A549 (cell line): ENCODE measurements around the gene GALNTL6. TPM values are rescaled to one million over a fixed set of nuclear protein-coding genes. Genes with fewer than 3 reads are reported as not detected.

Experiments used
- ATAC-seq, 2 experiments: fragments of 200-7000 bp in 1 of 2; fragments of >200 bp in 1 of 2; cut with Nextera tagmentation in 1 of 2; cut with Tn5 transposase in 1 of 2; 3 replicates each; pipeline versions ENCODE4 v1.8.0 to v1.9.1; 2018 to 2020; ENCODE audit warnings: mild to moderate bottlenecking in 1 of 2, moderate library complexity in 1 of 2
- CTCF ChIA-PET: fragments of 300-600 bp; sonication (Branson Sonifier 250); formaldehyde crosslinking; extraction: SDS; loops from one replicate; lab custom pipeline; 2021; ENCODE audit warnings: antibody characterized with exemption, inconsistent platforms; lab: Yijun Ruan, JAX
- POLR2A ChIA-PET: fragments of 350-600 bp; formaldehyde crosslinking; extraction: SDS; loops from one replicate; lab custom pipeline; 2021; ENCODE audit warnings: antibody characterized with exemption, inconsistent platforms; lab: Yijun Ruan, JAX
- DNase-seq, 2 experiments: peaks; one replicate each; pipeline versions ENCODE4 v3.0.0 to v3.0.0-alpha.2; 2011 to 2016; ENCODE audit warnings: low read depth in 1 of 2, low spot score in 1 of 2
- FAIRE-seq: peaks from 2 replicates; lab custom pipeline; 2011; peaks lifted over from hg19 to GRCh38; lab: Jason Lieb, UNC
- H3K27ac ChIP-seq, 2 experiments: fragments of >200 bp; sonication (Bioruptor Twin); formaldehyde crosslinking; 3 replicates each; pipeline ENCODE4 v1.5.1; 2016 to 2017
- H3K4me1 ChIP-seq: fragments of >200 bp; sonication (Bioruptor Twin); formaldehyde crosslinking; 3 replicates; pipeline ENCODE4 v1.6.1; 2016
- H3K4me2 ChIP-seq: fragments of >200 bp; sonication (Bioruptor Twin); formaldehyde crosslinking; 3 replicates; pipeline ENCODE4 v1.6.1; 2016
- H3K4me3 ChIP-seq: fragments of >200 bp; sonication (Bioruptor Twin); formaldehyde crosslinking; 3 replicates; pipeline ENCODE4 v1.5.1; 2016
- H3K9me3 ChIP-seq: fragments of >200 bp; sonication (Bioruptor Twin); formaldehyde crosslinking; 3 replicates; pipeline ENCODE4 v1.6.1; 2016
- BHLHE40 ChIP-seq: IDR thresholded peaks from 2 replicates; pipeline ENCODE4 v1.6.1; 2012; ENCODE audit warnings: low read depth, low read length, inconsistent platforms
- CBX8 ChIP-seq: fragments of 200-600 bp; sonication (generic); IDR thresholded peaks from 2 replicates; pipeline ENCODE4 v1.6.1; 2016
- CEBPB ChIP-seq, 2 experiments: fragments of >200 bp in 1 of 2; sonication (Bioruptor Twin) in 1 of 2; formaldehyde crosslinking in 1 of 2; IDR thresholded peaks; 2 replicates each; pipeline ENCODE4 v1.6.1; 2012 to 2016
- CHD2 ChIP-seq: fragments of 150-350 bp; IDR thresholded peaks from 2 replicates; pipeline ENCODE4 v1.6.1; 2014; ENCODE audit warnings: low read length; ENCODE audit not compliant: partially characterized antibody
- EP300 ChIP-seq, 2 experiments: fragments of >200 bp; sonication (Bioruptor Twin); formaldehyde crosslinking; IDR thresholded peaks; 2 replicates in 1 of 2; 3 replicates in 1 of 2; pipeline ENCODE4 v1.6.1; 2016 to 2017
- FOSB ChIP-seq: fragments of 250-450 bp; sonication (Bioruptor Pico); IDR thresholded peaks from 2 replicates; pipeline ENCODE4 v1.5.0; 2020; ENCODE audit warnings: mild to moderate bottlenecking, moderate library complexity
- FOSL2 ChIP-seq, 2 experiments: fragments of 450-650 bp in 1 of 2; fragments of >200 bp in 1 of 2; sonication (Bioruptor Twin) in 1 of 2; formaldehyde crosslinking; IDR thresholded peaks; 2 replicates each; pipeline versions ENCODE4 v1.5.0 to v1.6.1; 2016 to 2020; ENCODE audit warnings: mild to moderate bottlenecking in 1 of 2, moderate library complexity in 1 of 2
- GATA3 ChIP-seq: IDR thresholded peaks from 2 replicates; pipeline ENCODE4 v1.6.1; 2012; ENCODE audit warnings: borderline replicate concordance
- HDAC2 ChIP-seq: fragments of 200-600 bp; sonication (generic); IDR thresholded peaks from 2 replicates; pipeline ENCODE4 v1.6.1; 2016
- HES2 ChIP-seq: fragments of >200 bp; sonication (Bioruptor Twin); formaldehyde crosslinking; IDR thresholded peaks from 2 replicates; pipeline ENCODE4 v1.6.1; 2016
- HEYL ChIP-seq: fragments of 250-450 bp; sonication (Bioruptor Pico); IDR thresholded peaks from 2 replicates; pipeline ENCODE4 v1.8.0; 2021; ENCODE audit warnings: mild to moderate bottlenecking, moderate library complexity
- HOXA7 ChIP-seq: fragments of 250-450 bp; sonication (Bioruptor Pico); IDR thresholded peaks from 2 replicates; pipeline ENCODE4 v1.5.0; 2020; ENCODE audit warnings: mild to moderate bottlenecking, moderate library complexity
- HOXB5 ChIP-seq: fragments of 250-450 bp; sonication (Bioruptor Pico); IDR thresholded peaks from 2 replicates; pipeline ENCODE4 v1.5.0; 2020; ENCODE audit warnings: mild to moderate bottlenecking, moderate library complexity
- JUN ChIP-seq, 2 experiments: fragments of >200 bp; sonication (Bioruptor Twin); formaldehyde crosslinking; IDR thresholded peaks; 2 replicates in 1 of 2; 3 replicates in 1 of 2; pipeline ENCODE4 v1.6.1; 2016 to 2017
- KDM1A ChIP-seq: fragments of 200-600 bp; sonication (generic); IDR thresholded peaks from 2 replicates; pipeline ENCODE4 v1.6.1; 2016; ENCODE audit warnings: low read depth, mild to moderate bottlenecking
- MAFK ChIP-seq: fragments of 450-650 bp; IDR thresholded peaks from 2 replicates; pipeline ENCODE4 v1.6.1; 2014; ENCODE audit not compliant: partially characterized antibody
- MYC ChIP-seq: IDR thresholded peaks from 2 replicates; pipeline ENCODE4 v1.6.1; 2012; ENCODE audit warnings: mild to moderate bottlenecking, inconsistent platforms, low read length, improper control_type of control experiment, borderline replicate concordance
- NFE2L2 ChIP-seq: fragments of 150-350 bp; conservative IDR thresholded peaks from 2 replicates; pipeline ENCODE4 v1.6.1; 2014; ENCODE audit warnings: low read length
- NPAS2 ChIP-seq: fragments of 250-450 bp; sonication (Bioruptor Pico); IDR thresholded peaks from 2 replicates; pipeline ENCODE4 v1.8.0; 2022; ENCODE audit warnings: mild to moderate bottlenecking, moderate library complexity, borderline replicate concordance
- PBX3 ChIP-seq: IDR thresholded peaks from 2 replicates; pipeline ENCODE4 v1.6.1; 2012
- PHF8 ChIP-seq: fragments of 200-600 bp; sonication (generic); IDR thresholded peaks from 2 replicates; pipeline ENCODE4 v1.6.1; 2016; ENCODE audit warnings: low read depth, mild to moderate bottlenecking, antibody characterized with exemption, moderate library complexity, borderline replicate concordance
- POLR2A ChIP-seq: IDR thresholded peaks from 2 replicates; pipeline ENCODE4 v1.6.1; 2012; ENCODE audit warnings: mild to moderate bottlenecking, low read length
- POLR2AphosphoS2 ChIP-seq: conservative IDR thresholded peaks from 2 replicates; pipeline ENCODE4 v1.6.1; 2012; ENCODE audit warnings: low read length, improper control_type of control experiment, inconsistent platforms
- RAD21 ChIP-seq, 2 experiments: fragments of >200 bp in 1 of 2; sonication (Bioruptor Twin) in 1 of 2; formaldehyde crosslinking in 1 of 2; IDR thresholded peaks in 1 of 2; conservative IDR thresholded peaks in 1 of 2; 2 replicates in 1 of 2; 3 replicates in 1 of 2; pipeline ENCODE4 v1.6.1; 2012 to 2018; ENCODE audit warnings: inconsistent platforms in 1 of 2
- RFX5 ChIP-seq: fragments of 450-650 bp; IDR thresholded peaks from 2 replicates; pipeline ENCODE4 v1.7.1; 2014; ENCODE audit warnings: antibody characterized with exemption, mild to moderate bottlenecking, moderate library complexity
- ZC3H11A ChIP-seq: fragments of 450-650 bp; IDR thresholded peaks from 2 replicates; pipeline ENCODE4 v1.6.1; 2014; ENCODE audit warnings: antibody characterized with exemption, mild to moderate bottlenecking
- ZFP36 ChIP-seq: fragments of 450-650 bp; IDR thresholded peaks from 2 replicates; pipeline ENCODE4 v1.6.1; 2014; ENCODE audit warnings: borderline replicate concordance; ENCODE audit not compliant: partially characterized antibody
- ZNF302 ChIP-seq: fragments of 250-450 bp; sonication (Bioruptor Pico); IDR thresholded peaks from 2 replicates; pipeline ENCODE4 v1.9.0; 2021; ENCODE audit warnings: inconsistent platforms, mild to moderate bottlenecking, moderate library complexity
- ZSCAN20 ChIP-seq: fragments of 250-450 bp; sonication (Bioruptor Pico); IDR thresholded peaks from 2 replicates; pipeline ENCODE4 v1.8.0; 2022; ENCODE audit warnings: mild to moderate bottlenecking, moderate library complexity
- WGBS: methylation state at CpG from one replicate; pipeline ENCODE4 v1.1.6; 2017; ENCODE audit errors: missing lambda C conversion rate; 5-methylcytosine and 5-hydroxymethylcytosine counted together
- polyA plus RNA-seq, 4 experiments: library from polyadenylated mRNA; depleted of rRNA in 3 of 4; stranded (reverse); fragments of >200 nt; fragmentation: RNase III in 1 of 4; extraction: RNeasy Plus Mini Kit Qiagen cat#74134 plus additional on column Dnase treatment in 1 of 4; gene quantifications; 2 replicates in 3 of 4; 3 replicates in 1 of 4; pipeline ENCODE4 v1.2.3, GENCODE V29; 2011 to 2017
- TF ChIP-seq, protein P1 (sequence below): fragments of >200 bp; sonication (Bioruptor Twin); formaldehyde crosslinking; IDR thresholded peaks from 3 replicates; pipeline ENCODE4 v1.6.1; 2016
- TF ChIP-seq, protein P2 (sequence below): fragments of 150-350 bp; IDR thresholded peaks from 2 replicates; pipeline ENCODE4 v1.6.1; 2014; ENCODE audit warnings: low read depth, mild to moderate bottlenecking, low read length
- TF ChIP-seq, protein P3 (sequence below): IDR thresholded peaks from 2 replicates; pipeline ENCODE4 v1.6.1; 2012

Gene GALNTL6
- polyA plus RNA-seq, 2 of the 4 experiments (the other 2 are of a cell fraction): 0.06 to 0.49 TPM

DNA sequence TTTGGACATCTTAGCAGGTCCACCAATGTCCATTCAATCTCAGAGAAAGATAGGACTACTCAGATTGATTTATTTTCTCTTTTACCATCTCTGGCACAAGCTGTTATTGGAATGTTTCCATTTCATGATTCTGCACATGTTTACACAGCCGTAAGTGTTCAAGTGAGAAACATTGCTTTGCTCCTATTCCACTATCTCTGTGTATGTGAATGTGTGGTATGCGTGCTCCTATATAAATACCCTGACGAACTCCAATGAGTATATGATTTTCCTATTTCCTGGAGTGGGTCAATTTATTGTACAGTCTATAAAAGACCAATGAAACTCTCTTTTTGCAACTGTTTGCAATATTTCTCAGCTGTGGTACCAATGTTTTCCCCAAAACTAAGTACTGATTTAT is 1134.4 kb downstream of the GALNTL6 start:
- no peaks in the 10 kb centered on the region for H3K9me3 ChIP-seq
- WGBS: 79% methylated on average over 3 of the region's 3 CpGs
- TF ChIP-seq NPAS2 (CRISPR knock-in tag): no peak
- no peak for TF ChIP-seq RAD21 (conservative IDR thresholded peaks at IDR 0.05 in 1 of 2, IDR thresholded peaks at IDR 0.05 in 1 of 2)
- no peak for TF ChIP-seq HES2
- TF ChIP-seq EP300 (IDR thresholded peaks at IDR 0.05): no peak
- TF ChIP-seq PBX3: no peak
- ATAC-seq: no peak
- no peak overlapping the region for H3K4me2 ChIP-seq
- ChIA-PET CTCF (no interaction called here), POLR2A (no interaction called here)
- no peak overlapping the region for H3K4me3 ChIP-seq
- no peak overlapping the region for H3K27ac ChIP-seq
- no peaks in the 10 kb centered on the region for H3K4me1 ChIP-seq
- no peak for FAIRE-seq
- no peak for DNase-seq

GRCh38 chr4:172950990-172951389 is 1137.8 kb downstream of the GALNTL6 start:
- 86% methylated on average over 2 of the region's 2 CpGs for WGBS

GRCh38 chr4:172951679-172952451 is 1138.7 kb downstream of the GALNTL6 start:
- DNase-seq (no peak), FAIRE-seq (no peak), ATAC-seq (no peak)
- no peak overlapping the region for H3K4me3 ChIP-seq
- no peak overlapping the region for H3K4me2 ChIP-seq
- whole genome bisulfite sequencing: 89% methylated on average over 11 of the region's 11 CpGs
- H3K4me1 ChIP-seq: peaks cover 12% of the 10 kb centered on the region
- no peak overlapping the region for H3K27ac ChIP-seq
- no peak for TF ChIP-seq MYC
- TF ChIP-seq ZNF302 (CRISPR knock-in tag): no peak
- TF ChIP-seq CEBPB (IDR thresholded peaks at IDR 0.05): no peak
- no peak for TF ChIP-seq BHLHE40
- TF ChIP-seq CHD2: no peak
- TF ChIP-seq ZC3H11A: no peak
- TF ChIP-seq HES2: no peak
- no peak for TF ChIP-seq NFE2L2
- TF ChIP-seq FOSB (CRISPR knock-in tag): no peak
- no peak for TF ChIP-seq PBX3
- TF ChIP-seq PHF8: no peak
- no peak for TF ChIP-seq RFX5
- no peak for TF ChIP-seq RAD21 (conservative IDR thresholded peaks at IDR 0.05 in 1 of 2, IDR thresholded peaks at IDR 0.05 in 1 of 2)
- TF ChIP-seq HOXA7 (CRISPR knock-in tag): no peak
- TF ChIP-seq JUN (IDR thresholded peaks at IDR 0.05): no peak
- TF ChIP-seq HOXB5 (CRISPR knock-in tag): no peak
- CTCF ChIA-PET: interaction anchor here (1.4 to 1.7 kb wide), 2 partner anchors 15 to 62 kb away, joined by 3 to 7 read pairs; no protein-coding TSS in a partner anchor
- H3K9me3 ChIP-seq: no peaks in the 10 kb centered on the region
- POLR2A ChIA-PET: no interaction called here

More at GRCh38 chr4:172950990-172951389, 1137.8 kb downstream of the GALNTL6 start:
- Histone ChIP-seq H3K4me1 (peaks cover 12% of the 10 kb centered on the region), H3K27ac (no peak overlapping the region), H3K9me3 (no peaks in the 10 kb centered on the region), H3K4me3 (no peak overlapping the region), H3K4me2 (no peak overlapping the region)
- TF ChIP-seq HEYL (CRISPR knock-in tag) (no peak), ZC3H11A (no peak), FOSB (CRISPR knock-in tag) (no peak), MAFK (no peak), PHF8 (no peak), CBX8 (no peak), HDAC2 (no peak), ZFP36 (no peak), FOSL2 (IDR thresholded peaks at IDR 0.05) (no peak), FOSL2 (CRISPR knock-in tag; IDR thresholded peaks at IDR 0.05) (no peak), POLR2AphosphoS2 (no peak), ZSCAN20 (no peak), RAD21 (conservative IDR thresholded peaks at IDR 0.05 in 1 of 2, IDR thresholded peaks at IDR 0.05 in 1 of 2) (no peak), POLR2A (no peak), GATA3 (no peak), KDM1A (no peak)
- TF ChIP-seq, protein P1, sequence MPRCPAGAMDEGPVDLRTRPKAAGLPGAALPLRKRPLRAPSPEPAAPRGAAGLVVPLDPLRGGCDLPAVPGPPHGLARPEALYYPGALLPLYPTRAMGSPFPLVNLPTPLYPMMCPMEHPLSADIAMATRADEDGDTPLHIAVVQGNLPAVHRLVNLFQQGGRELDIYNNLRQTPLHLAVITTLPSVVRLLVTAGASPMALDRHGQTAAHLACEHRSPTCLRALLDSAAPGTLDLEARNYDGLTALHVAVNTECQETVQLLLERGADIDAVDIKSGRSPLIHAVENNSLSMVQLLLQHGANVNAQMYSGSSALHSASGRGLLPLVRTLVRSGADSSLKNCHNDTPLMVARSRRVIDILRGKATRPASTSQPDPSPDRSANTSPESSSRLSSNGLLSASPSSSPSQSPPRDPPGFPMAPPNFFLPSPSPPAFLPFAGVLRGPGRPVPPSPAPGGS: no peak
- TF ChIP-seq, protein P2, sequence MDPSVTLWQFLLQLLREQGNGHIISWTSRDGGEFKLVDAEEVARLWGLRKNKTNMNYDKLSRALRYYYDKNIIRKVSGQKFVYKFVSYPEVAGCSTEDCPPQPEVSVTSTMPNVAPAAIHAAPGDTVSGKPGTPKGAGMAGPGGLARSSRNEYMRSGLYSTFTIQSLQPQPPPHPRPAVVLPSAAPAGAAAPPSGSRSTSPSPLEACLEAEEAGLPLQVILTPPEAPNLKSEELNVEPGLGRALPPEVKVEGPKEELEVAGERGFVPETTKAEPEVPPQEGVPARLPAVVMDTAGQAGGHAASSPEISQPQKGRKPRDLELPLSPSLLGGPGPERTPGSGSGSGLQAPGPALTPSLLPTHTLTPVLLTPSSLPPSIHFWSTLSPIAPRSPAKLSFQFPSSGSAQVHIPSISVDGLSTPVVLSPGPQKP: no peak
- TF ChIP-seq, protein P3, sequence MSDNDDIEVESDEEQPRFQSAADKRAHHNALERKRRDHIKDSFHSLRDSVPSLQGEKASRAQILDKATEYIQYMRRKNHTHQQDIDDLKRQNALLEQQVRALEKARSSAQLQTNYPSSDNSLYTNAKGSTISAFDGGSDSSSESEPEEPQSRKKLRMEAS: no peak
- ATAC-seq: no peak
- DNase-seq: no peak
- FAIRE-seq: no peak
- CTCF ChIA-PET: interaction anchor here (1.7 kb wide), 1 partner anchor 16 kb away, joined by 7 read pairs; no protein-coding TSS in a partner anchor
- POLR2A ChIA-PET: no interaction called here
